WI38 (cell line): ENCODE measurements around the gene FAM120A.
A peak's percentile ranks its signal among the peaks of the same experiment; 100 is the strongest.

ENCODE experiments used
- H3K4me3 ChIP-seq: 2 replicates; pipeline ENCODE4 v1.5.1; 2011; ENCODE audit warnings: low read depth, mild to moderate bottlenecking, control low read depth, low read length
- TF ChIP-seq, protein P1 (sequence below): IDR thresholded peaks from 2 replicates; pipeline ENCODE4 v1.5.1; 2012; ENCODE audit warnings: low read depth, mild to moderate bottlenecking, control low read depth, low read length

FAM120A gene

GRCh38 chr9:93500571-93501298 is 49.2 kb downstream of the FAM120A start:
- H3K4me3 ChIP-seq, result peak overlapping the region; percentile 44

DNA sequence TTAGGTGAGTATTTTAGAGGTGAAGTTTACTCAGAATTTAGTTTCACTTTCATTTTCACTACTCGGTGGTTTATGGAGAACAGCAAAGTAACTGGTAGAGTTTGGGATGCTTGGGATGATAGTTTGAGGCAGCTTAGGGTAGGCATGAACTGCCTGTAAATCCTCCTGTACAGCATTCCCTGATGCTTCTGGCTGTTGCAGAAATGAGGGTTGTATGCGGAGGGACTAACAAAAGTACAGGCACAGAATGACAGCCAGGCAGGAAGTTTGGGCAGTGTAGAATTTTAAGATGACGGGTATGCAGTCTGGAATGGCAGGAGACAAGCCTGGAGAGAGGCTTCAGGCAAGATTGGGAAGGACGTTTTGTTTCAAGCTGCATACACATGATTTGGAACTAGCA is 49.9 kb downstream of the FAM120A start:
- H3K4me3 ChIP-seq, result peak overlapping the region; percentile 44
- TF ChIP-seq, protein P1, sequence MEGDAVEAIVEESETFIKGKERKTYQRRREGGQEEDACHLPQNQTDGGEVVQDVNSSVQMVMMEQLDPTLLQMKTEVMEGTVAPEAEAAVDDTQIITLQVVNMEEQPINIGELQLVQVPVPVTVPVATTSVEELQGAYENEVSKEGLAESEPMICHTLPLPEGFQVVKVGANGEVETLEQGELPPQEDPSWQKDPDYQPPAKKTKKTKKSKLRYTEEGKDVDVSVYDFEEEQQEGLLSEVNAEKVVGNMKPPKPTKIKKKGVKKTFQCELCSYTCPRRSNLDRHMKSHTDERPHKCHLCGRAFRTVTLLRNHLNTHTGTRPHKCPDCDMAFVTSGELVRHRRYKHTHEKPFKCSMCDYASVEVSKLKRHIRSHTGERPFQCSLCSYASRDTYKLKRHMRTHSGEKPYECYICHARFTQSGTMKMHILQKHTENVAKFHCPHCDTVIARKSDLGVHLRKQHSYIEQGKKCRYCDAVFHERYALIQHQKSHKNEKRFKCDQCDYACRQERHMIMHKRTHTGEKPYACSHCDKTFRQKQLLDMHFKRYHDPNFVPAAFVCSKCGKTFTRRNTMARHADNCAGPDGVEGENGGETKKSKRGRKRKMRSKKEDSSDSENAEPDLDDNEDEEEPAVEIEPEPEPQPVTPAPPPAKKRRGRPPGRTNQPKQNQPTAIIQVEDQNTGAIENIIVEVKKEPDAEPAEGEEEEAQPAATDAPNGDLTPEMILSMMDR, result no peak

More at GRCh38 chr9:93500571-93501298, 49.2 kb downstream of the FAM120A start:
- TF ChIP-seq, protein P1, result no peak

DNA sequence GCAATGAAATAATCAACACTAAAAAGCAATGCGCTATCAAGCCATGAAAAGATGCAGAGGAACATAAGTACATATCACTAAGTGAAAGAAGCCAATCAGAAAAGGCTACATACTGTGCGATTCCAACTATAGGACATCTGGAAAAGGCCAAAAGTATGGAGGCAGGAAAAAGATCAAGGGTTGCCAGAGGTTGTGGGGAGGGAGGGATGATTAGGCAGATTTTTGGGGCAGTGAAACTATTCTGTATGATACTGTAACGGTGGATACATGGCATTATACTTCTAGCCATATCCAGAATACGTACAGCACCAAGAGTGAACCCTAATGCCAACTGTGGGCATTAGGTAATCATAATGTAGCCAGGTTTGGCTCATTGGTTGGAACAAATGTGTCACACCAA is 51.9 kb downstream of the FAM120A start:
- TF ChIP-seq, protein P1, result no peak
- no peak overlapping the region for H3K4me3 ChIP-seq

GRCh38 chr9:93505541-93506132 is 54.2 kb downstream of the FAM120A start:
- H3K4me3 ChIP-seq, result no peak overlapping the region
- TF ChIP-seq, protein P1, result no peak

DNA sequence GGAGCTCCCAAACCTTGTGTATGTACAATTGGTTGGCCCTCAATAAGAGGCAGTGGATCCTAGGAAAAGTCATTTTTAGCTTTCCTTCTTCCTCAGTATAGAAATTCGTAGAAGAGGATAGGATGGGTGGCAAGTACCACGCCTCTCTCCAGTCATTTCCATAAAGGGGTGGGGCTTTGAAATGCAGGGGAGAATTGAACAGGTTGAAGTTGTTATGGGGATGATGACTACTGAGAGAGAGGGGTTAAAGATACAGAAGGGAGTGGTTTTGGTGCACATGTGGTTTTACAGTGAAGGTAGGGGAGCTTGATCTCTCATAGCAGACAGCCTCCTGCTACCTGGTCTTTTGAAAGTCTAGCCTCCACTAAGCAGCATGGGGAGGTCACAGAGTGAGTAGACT is 56.3 kb downstream of the FAM120A start:
- TF ChIP-seq, protein P1, result no peak
- no peak overlapping the region for H3K4me3 ChIP-seq

GRCh38 chr9:93508207-93508606 is 56.7 kb downstream of the FAM120A start:
- no peak overlapping the region for H3K4me3 ChIP-seq
- TF ChIP-seq, protein P1, result no peak

GRCh38 chr9:93509084-93509483 is 57.6 kb downstream of the FAM120A start:
- no peak overlapping the region for H3K4me3 ChIP-seq
- TF ChIP-seq, protein P1, result no peak
